NCI-H2227 treated with DMSO at 0.1 percent for 48 hours (cell line): ENCODE data around the gene SLC35F3.

Experiments used
- DNase-seq: peaks from one replicate; lab custom pipeline; 2025; lab: John Stamatoyannopoulos, UW

Gene SLC35F3

DNA sequence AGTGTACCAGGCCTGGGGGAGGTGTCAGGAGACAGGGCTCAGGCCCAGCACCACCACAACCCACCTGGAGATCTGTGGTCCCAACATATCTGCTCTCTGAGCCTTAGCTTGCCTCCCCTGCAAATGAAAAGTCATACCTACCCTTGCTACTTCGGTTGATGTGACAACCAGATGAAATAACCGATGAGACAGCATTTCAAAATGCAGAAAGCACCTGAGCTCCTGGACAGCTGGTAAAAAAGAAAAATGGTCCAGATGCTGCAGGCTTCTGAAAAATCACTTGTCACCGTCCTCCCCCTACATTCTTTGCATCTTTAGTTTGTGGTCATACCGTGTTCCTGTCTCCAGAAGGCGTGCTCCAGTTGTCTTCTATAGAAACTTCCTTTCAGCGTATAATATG, 416.8 kb downstream of the SLC35F3 start:
- DNase-seq: no peak

DNA sequence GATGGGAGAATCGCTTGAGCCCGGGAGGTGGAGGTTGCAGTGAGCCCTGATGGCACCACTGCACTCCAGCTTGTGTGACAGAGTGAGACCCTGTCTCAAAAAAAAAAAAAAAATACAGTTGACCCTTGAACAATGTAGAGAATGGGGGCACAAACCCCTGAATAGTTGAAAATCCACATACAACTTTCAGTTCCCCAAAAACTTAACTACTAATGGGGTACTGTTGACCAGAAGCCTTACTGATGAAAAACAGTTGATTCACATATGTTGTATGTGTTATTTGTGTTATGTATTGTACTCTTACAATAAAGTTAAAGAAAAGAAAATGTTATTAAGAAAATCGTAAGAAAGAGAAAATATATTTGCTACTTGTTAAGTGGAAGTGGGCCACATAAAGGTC, 417.6 kb downstream of the SLC35F3 start:
- DNase-seq: no peak

DNA sequence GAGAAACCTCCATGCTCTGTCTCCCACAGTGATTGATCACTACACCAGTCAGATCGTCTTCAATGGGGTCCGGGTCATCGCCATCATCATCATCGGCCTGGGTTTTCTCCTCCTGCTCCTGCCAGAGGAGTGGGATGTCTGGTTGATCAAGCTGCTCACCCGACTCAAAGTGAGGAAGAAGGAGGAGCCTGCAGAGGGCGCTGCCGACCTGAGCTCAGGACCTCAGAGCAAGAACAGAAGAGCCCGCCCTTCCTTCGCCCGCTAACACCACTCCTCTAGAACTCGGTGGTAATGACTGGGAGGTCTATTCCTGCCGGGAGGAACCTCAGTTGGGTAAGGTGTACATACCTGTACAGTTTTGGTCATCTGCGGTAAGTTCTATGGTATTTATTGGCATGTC, 418.5 kb downstream of the SLC35F3 start:
- no peak for DNase-seq

DNA sequence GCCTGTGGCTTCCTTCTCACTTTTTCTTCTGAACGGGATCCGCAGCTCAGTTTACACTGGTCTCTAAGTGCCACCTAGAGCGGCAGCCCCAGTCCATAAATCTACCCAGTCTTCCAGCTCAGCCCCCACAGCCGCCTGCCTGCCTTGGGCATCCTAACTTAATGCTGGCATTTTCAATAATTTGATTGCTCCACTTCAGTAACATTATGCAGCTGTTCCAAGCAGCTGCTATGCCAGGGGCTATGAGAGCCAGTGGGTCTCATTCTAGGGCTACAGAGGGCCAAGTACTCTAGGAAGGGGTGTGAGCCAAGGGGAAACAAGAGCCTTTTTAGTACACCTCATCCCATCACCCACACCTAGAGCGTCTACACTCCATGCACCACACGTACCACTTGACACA, 420.3 kb downstream of the SLC35F3 start:
- no peak for DNase-seq

DNA sequence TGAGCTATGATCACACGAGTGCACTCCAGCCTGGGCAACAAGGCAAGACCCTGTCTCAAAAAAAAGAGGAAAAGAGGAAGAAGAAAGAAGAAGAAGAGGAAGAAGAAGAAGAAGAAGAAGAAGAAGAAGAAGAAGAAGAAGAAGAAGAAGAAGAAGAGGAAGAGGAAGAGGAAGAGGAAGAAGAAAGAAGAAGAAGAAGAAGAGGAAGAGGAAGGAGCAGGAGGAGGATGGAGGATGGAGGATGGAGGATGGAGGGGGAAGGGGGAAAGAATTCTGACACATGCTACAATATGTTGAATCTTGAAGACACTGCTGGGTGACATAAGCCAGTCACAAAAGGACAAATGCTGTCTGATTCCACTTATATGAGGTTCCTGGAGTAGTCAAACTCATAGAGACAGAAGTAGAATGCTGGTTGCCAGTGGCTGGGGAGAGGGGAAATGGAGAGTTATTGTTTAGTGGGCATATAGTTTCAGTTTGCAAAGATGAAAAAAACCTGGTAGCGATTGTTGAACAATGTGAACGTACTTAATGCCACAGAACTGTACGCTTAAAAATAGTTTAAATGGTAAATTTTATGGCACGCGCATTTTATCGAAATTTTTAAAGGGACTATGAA, 421.5 kb downstream of the SLC35F3 start:
- DNase-seq: no peak

DNA sequence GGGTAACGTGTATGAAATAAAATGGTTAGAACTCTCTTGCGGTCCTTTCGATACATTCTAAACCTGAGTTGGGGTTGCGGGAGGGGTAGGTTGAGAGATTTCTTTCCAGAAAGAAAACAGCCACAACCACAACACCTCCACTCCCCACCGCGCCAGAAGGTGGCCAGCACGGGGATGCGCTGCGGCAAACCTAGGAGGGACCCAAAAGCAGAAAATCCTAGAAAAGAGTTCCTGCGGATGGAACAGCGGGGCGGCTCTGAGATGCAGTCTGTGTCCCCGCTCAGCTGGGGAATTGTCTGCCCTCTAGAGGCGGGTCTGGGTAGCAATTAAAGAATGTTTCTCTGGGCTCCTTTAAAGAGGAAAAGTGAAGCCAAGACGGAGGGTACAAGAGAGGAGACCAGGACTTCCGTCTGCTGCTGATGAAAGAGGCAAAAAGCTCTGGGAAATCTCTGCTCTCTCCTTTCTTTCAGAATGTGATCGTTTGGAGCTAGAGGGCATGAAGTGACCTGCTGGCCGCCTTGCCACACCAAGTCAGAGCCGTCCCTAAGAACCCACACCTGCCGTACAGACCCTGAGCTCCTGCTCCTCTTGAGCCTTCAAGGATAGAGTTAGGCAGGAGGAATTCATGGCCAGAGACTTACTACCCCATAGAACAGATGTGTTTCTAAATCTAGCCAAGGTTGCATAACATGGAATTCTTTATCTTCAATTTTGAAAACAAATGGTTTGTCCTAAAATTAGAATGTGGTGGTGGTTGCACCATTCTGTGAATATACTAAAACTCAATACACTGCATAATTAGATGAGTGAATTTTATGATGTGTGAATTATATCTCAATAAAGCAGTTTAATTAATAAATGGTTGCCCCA, 422.3 kb downstream of the SLC35F3 start:
- DNase-seq: no peak

DNA sequence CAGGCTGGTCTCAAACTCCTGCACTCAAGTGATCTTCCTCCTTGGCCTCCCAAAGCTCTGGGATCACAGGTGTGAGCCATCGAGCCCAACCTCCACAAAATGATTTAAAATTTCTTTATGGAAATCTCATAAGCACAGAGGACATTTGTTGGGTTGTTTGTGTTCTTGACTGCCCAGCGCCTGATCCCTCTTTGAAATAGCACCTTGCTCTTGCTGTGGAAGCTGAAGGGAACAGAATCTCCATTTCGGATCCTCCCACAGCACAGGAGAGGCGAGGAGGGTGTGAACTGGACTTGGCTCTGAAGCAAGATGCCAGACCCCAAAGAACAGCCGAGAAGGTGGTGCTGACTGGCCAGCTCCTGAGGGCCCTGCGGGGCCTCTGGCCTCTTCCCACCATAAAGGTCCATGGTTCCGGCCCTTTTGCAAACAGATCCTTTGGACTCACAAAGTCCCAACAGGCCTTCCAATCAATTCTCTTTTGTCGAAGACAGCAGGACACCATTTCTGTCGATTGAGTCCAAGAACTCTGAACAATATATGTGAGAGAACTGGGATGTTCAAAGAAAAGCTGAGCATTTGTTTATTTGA, 423.2 kb downstream of the SLC35F3 start:
- DNase-seq: no peak

DNA sequence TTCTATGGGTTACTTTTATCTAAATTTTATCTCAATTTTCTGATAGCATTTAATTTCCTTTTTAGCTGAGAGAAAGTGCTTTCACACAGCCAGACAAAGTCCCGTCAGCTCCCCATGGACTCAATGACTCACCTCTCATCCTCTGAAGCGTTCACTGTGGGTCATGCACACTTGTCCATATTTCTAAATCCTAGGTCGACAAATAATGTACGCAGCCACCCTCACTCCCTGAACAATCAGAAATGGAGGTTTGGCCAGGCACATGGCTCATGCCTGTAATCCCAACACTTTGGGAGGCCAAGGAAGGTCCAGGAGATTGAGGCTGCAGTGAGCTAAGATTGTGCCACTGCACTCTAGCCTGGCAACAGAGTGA, 426.4 kb downstream of the SLC35F3 start:
- no peak for DNase-seq

DNA sequence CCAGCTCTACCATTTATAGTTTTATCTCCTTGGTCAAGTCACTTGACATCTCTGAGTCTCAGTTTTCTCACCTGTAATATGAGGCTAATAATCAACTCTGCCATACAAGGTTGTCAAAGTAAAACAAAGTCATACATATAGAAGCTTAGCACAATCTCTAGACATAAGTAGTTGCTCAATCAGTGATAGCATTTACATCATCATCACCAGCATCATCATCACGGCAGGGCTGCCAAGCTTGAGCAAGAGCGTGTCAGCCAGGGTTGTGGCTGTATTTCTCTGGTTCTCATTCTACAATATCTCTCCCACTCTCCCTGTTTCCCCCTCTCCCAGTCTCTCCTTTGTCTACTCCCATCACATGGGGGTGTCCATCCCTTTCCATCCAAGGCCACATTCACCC, 427.0 kb downstream of the SLC35F3 start:
- DNase-seq: no peak

DNA sequence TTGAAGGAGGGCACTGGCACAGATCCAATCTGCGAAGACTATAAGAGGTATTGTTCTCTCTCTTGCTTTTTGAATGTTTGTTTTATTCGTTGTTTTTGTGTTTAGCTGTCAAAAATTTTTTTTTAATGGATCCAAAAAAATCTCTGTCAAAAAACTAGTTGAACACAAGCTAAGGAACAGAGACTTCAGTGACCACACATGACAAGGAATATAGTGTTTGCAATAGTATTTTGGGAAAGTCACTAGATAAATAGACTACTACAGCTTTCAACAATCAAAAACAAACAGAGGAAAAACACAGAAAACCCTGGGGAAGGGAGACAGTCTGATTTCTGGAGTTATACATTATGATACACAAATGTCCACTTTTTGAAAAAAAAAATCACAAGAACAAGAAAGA, 431.9 kb downstream of the SLC35F3 start:
- no peak for DNase-seq

DNA sequence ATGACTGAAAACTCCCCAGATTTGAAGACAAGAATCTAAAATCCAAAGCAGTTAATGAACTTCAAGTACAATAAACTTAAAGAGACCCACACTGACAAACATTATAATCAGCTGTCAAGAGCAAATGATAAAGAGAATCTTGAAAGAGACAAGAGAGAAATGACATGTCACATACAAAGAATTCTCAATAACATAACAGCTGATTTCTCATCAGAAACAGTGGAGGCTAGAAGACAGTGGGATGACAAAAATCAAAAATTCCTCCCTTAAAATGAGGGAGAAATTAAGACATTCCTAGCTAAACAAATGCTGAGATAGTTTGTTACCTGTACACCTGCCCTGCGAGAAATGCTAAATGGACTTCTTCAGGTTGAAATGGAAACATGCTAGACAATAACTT, 432.8 kb downstream of the SLC35F3 start:
- DNase-seq: no peak

DNA sequence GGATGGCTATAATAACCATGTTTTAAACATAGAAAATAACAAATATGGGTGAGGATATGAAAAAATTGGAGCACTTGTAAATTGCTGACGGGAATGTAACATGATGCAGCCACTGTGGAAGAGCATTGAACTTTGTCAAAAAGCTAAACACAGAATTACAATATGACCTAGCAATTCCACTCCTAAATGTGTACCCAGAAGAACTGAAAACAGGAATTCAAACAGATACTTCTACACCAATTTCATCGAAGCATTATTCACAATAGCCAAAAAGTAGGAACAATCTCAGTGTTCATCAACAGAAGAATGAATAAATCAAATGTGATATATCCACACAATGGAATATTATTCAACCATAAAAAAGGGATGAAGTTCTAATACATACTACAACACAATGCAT, 436.1 kb downstream of the SLC35F3 start:
- no peak for DNase-seq

DNA sequence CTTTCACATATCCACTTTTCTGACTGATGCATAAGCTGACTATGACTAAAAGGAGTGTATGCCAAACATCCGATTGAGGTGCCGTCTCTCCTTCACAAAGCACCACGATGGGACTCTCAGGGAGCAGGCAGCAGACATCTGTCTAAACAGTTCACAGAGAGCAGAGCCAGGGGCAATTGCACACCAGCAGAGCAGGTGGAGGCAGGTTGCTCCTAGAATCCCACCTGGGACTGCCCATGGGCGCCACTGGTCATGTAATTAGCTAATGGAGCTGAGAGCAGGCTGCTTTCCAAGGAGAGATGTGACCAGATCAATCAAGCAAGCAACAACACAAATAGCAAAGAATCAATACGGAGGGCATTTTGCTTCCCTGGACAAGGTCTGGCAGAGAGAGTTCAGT, 438.3 kb downstream of the SLC35F3 start:
- DNase-seq: no peak

DNA sequence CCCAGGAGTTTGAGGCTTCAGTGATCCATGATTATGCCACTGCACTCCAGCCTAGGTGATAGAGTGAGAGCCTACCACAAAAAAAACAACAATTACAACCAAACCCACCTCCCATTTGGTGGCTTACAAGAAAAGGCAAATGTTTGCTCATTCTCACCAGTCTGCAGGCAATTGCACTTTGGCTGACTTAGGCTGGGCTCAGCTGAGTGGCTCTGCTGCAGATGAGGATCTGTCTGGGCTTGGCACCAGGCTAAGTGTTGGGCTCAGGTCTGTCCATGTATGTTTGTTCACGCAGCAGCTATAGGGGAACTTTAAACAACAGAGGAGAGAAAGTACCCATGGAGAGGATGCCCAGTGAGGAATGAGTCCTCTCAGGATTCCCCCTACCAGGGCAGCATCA, 440.8 kb downstream of the SLC35F3 start:
- no peak for DNase-seq

DNA sequence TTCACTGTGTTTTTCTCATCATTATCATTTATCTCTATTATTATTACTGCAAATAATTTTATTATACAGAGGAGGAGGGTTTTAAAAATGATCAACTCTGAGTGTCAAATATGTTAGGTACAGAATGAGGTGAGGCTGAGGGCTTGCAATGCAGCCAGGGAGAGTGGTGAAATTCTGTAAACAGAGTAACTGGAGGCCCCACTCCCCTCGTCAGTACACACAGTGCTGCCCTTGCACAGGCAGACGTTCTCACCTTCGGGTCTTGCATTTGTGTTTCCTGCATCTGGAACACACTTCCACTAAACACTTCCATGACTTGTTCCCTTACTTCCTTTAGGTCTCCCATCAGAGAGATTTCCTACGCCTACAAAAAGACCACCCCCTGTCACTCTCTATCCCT, 444.5 kb downstream of the SLC35F3 start:
- DNase-seq: no peak

DNA sequence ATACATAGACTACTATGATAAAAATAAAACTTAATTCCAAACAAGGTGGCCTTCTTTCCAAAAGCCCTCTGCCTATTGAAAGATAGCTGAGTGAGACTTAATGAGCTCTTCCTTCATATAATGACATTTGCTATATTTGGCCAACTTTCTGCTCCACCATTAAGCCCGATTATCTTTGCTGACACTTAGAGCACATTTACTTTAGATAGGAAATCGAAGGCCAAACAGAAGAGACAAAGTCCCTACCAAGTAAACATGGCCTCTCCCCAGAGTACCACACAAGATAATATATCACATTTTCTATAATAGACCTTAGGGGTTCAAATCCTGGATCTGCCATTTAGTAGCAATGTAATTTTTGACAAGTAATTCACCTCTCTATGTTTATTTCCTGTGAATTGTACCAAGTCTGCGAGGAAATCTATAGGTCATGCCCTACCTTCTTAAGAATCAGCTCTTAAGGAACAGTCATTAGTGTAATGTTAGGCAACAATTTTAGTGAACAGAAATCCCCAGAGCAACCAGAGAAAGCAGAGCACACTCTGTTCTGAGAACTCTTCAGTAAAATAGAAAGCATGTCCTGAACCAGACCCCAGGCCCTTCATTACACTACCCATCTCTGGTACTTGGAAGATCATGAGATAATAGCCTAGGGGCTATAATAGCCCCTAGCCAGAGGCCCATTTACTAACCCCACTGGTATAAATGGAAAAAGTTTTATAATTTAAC, 451.5 kb downstream of the SLC35F3 start:
- DNase-seq: peak; percentile 9

DNA sequence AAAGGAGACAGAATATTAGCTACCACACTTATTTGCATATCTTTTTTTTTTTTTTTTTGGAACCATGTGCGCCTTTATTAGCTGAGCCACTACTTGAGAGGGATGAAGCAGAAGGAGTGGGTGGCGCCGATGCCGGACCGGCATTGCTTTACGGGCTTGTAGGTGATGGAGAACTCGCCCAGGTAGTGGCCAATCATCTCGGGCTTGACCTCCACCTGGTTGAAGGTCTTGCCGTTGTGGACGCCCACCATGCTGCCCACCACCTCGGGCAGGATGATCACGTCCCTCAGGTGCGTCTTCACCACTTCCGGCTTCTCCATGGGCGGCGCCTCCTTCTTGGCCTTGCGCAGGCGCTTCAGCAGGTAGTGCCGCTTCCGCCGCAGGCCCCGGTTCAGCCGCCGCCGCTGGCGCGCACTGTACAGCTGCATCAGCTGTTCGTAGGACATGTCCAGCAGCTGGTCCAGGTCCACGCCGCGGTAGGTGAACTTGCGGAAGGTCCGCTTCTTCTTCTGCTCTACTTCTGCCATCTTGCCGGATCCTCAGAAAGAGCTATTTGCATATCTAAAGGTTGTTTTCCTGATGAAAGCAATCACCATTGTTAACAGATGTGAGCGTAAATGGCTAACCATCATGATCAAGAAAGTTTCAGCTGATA, 452.3 kb downstream of the SLC35F3 start:
- DNase-seq: peak; percentile 18

DNA sequence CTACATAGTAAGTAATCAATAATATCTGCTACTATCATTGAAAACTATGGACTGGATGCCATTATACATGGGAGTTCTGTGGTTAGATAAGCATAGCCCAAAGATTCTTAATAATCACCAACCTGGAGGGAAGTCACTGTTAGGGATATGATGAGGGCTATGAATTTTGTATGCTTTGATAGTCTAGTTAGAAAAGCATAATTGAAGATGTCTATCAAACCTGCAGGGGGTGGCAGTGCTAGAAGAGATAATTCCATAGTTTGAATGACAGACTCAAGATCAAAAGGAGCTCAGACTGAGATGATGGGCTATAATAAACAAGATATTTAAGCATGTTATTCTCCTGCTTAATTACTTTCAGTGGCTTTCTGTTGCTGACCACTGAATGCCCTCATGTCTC, 453.4 kb downstream of the SLC35F3 start:
- DNase-seq: peak; percentile 48

DNA sequence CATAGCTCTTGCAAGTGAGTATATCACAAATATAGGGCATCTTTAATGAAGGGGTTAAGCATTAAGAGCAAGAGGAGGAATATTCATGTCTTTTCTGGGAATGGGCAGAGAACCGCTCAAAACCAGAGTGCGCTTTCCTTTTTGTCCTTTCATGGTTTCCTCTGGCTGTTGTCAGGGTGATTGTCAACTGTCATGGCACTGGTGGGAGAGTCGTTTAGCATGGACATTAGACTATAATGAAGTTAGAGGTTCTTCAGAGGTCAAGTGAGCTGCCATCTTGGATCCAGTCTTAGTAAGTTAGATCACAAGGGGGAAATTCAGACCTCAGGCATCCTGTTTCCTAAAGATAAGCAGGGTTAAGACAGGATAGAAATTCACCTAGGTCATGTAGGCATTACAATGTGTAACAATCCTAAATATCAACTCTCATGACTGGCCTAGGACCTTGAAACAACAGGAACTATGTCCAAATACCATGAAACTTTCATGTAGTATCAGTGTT, 456.7 kb downstream of the SLC35F3 start:
- no peak for DNase-seq

DNA sequence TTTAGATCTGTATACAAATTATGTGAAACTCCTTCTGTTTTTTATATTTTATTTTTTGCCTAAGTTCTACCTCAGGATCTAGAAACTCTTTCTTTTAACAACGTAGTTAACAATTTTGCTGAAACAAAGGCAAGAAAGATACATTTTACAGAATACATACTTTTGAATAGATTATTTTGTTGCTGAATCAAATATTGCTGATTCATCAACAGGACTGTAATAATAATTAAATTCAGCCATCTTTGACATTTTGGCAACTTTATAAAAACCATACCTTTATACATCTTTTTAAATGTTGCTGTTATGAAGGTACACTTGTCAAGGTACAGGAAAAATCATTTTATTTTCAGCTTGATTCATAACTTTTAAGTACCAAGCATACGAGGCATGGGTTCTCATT, 458.1 kb downstream of the SLC35F3 start:
- DNase-seq: no peak

DNA sequence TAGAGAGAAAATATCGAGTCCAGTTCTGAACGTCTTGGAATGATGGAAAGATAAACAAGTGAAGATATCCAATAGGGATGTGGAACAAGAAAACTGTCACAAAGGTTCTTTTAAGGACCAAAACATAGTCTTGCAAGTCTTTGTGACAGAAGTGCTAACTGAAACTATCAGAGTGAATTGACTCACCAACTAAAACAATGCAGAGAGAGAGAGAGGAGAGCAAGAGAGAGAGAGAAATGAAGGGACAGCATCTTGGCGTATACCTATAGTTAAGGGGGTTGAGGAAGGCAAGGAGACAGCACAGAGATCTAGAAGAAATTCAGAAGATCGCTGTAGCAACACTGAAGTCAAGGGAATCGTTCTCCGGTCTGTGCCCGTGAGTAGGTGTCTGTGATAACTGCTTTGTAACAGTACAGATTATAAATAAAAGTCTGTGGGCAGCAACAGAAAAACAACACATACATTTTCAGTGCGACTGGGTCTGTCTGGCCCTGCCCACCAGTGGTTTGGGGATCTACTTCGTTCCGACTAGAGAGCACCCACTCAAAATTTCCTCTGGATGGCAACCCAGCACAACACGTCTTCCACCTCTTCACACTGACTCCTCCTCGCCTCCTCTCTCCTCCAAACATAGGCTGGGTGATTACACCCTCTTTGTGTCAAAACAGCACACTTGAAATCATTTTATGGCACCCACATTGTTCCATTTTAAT, 464.0 kb downstream of the SLC35F3 start:
- DNase-seq: no peak
